ENCODE measurements around the gene HDGFL2.

GRCh38 chr19:4538601-4538954, 66.5 kb downstream of the HDGFL2 start:
- no peak for TF ChIP-seq ZNF133 (tag by site-specific recombination; IDR thresholded peaks at IDR 0.05)
- no peak for TF ChIP-seq ZFHX2 (tag by site-specific recombination; conservative IDR thresholded peaks at IDR 0.05)
- no peak for TF ChIP-seq ZNF792 (tag by site-specific recombination; IDR thresholded peaks at IDR 0.05)
- TF ChIP-seq, protein P1, sequence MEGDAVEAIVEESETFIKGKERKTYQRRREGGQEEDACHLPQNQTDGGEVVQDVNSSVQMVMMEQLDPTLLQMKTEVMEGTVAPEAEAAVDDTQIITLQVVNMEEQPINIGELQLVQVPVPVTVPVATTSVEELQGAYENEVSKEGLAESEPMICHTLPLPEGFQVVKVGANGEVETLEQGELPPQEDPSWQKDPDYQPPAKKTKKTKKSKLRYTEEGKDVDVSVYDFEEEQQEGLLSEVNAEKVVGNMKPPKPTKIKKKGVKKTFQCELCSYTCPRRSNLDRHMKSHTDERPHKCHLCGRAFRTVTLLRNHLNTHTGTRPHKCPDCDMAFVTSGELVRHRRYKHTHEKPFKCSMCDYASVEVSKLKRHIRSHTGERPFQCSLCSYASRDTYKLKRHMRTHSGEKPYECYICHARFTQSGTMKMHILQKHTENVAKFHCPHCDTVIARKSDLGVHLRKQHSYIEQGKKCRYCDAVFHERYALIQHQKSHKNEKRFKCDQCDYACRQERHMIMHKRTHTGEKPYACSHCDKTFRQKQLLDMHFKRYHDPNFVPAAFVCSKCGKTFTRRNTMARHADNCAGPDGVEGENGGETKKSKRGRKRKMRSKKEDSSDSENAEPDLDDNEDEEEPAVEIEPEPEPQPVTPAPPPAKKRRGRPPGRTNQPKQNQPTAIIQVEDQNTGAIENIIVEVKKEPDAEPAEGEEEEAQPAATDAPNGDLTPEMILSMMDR (tag by site-specific recombination; IDR thresholded peaks at IDR 0.05) = no peak
- TF ChIP-seq, protein P2, sequence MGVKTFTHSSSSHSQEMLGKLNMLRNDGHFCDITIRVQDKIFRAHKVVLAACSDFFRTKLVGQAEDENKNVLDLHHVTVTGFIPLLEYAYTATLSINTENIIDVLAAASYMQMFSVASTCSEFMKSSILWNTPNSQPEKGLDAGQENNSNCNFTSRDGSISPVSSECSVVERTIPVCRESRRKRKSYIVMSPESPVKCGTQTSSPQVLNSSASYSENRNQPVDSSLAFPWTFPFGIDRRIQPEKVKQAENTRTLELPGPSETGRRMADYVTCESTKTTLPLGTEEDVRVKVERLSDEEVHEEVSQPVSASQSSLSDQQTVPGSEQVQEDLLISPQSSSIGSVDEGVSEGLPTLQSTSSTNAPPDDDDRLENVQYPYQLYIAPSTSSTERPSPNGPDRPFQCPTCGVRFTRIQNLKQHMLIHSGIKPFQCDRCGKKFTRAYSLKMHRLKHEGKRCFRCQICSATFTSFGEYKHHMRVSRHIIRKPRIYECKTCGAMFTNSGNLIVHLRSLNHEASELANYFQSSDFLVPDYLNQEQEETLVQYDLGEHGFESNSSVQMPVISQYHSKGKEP (tag by site-specific recombination; IDR thresholded peaks at IDR 0.05) = no peak
- TF ChIP-seq ZNF37A (tag by site-specific recombination; IDR thresholded peaks at IDR 0.05) = no peak
- TF ChIP-seq ZNF24 (tag by site-specific recombination; IDR thresholded peaks at IDR 0.05) = no peak
- TF ChIP-seq, protein P3, sequence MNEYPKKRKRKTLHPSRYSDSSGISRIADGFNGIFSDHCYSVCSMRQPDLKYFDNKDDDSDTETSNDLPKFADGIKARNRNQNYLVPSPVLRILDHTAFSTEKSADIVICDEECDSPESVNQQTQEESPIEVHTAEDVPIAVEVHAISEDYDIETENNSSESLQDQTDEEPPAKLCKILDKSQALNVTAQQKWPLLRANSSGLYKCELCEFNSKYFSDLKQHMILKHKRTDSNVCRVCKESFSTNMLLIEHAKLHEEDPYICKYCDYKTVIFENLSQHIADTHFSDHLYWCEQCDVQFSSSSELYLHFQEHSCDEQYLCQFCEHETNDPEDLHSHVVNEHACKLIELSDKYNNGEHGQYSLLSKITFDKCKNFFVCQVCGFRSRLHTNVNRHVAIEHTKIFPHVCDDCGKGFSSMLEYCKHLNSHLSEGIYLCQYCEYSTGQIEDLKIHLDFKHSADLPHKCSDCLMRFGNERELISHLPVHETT (tag by site-specific recombination; IDR thresholded peaks at IDR 0.05) = no peak

Data from HEK293 (cell line).